ENCODE results near the gene ABHD4. TPM values are rescaled to one million over a fixed set of nuclear protein-coding genes. Genes with fewer than 3 reads are reported as not detected.

ABHD4 gene
- total and polyA plus RNA-seq, 2 of the 4 experiments (the other 2 are of a cell fraction) = 5.0 to 22.0 TPM

GRCh38 chr14:22593189-22593588 is 4.9 kb upstream of the ABHD4 start:
- Histone ChIP-seq H3K27me3 (ENCODE audit: control insufficient read depth, insufficient read depth, low read length) (no peaks in the 10 kb centered on the region; the same call in 1 of the 2 replicates), H2BK15ac (ENCODE audit: low read depth, low read length) (no peak overlapping the region), H4K20me1 (ENCODE audit: insufficient read depth, low read length) (no peaks in the 10 kb centered on the region), H3K4me1 (ENCODE audit: control insufficient read depth, insufficient read depth, low read length) (peaks cover 2% of the 10 kb centered on the region), H3K79me1 (ENCODE audit: low read depth in 1 of 2, low read length in 2 of 2) (peaks cover 4 to 7% of the 10 kb centered on the region in 2 experiments; a peak in 2 of 4 replicates), H2BK5ac (ENCODE audit: low read depth, low read length, poor library complexity, severe bottlenecking) (no peak overlapping the region), H4K91ac (ENCODE audit: insufficient read depth, low read depth, low read length) (no peak overlapping the region), H2BK120ac (ENCODE audit: low read depth, low read length) (no peak overlapping the region), H3K4me3 (ENCODE audit: insufficient read depth, low read depth, low read length) (no peak overlapping the region), H3K9me3 (ENCODE audit: control insufficient read depth, insufficient read depth, low read length) (no peaks in the 10 kb centered on the region), H3K56ac (ENCODE audit: extremely low read depth, insufficient read depth, low read length) (no peak overlapping the region), H2AK9ac (replicated peaks; ENCODE audit: low read depth, low read length, poor library complexity) (no peak overlapping the region), H3K18ac (ENCODE audit: low read depth, low read length) (no peak overlapping the region), H2AFZ (replicated peaks; ENCODE audit: low read length, poor library complexity) (no peak overlapping the region), H3K9me1 (ENCODE audit: insufficient read depth, low read length) (peaks cover 7% of the 10 kb centered on the region), H3K4me2 (ENCODE audit: low read depth, low read length) (no peak overlapping the region), H3K23ac (ENCODE audit: low read depth, low read length) (no peak overlapping the region), H3K14ac (replicated peaks; ENCODE audit: low read depth, low read length) (no peak overlapping the region), H3K4ac (ENCODE audit: low read depth, low read length) (no peak overlapping the region), H4K5ac (ENCODE audit: low read depth, low read length) (no peak overlapping the region), H3K27ac (ENCODE audit: insufficient read depth, low read length) (no peak overlapping the region), H4K8ac (ENCODE audit: low read depth in 2 of 2, low read length in 2 of 2) (no peak overlapping the region), H2AK5ac (ENCODE audit: low read depth, low read length) (no peak overlapping the region), H3K36me3 (ENCODE audit: control insufficient read depth, insufficient read depth, low read length) (no peaks in the 10 kb centered on the region), H2BK20ac (ENCODE audit: low read depth, low read length) (no peak overlapping the region), H3K9ac (ENCODE audit: low read depth, low read length) (no peak overlapping the region)
- dilution Hi-C loops (cut with HindIII; ENCODE audit: low sequenced_read_pairs, unreplicated experiment) (no loop called here), in situ Hi-C loops (cut with MboI; ENCODE audit: low sequenced_read_pairs) (no loop called here), intact Hi-C loops (cut with micrococcal nuclease) (no loop called here)
- no TSS peak for BruUV-seq (replicated peaks)
- no peak for DNase-seq
- TF ChIP-seq CEBPB (IDR thresholded peaks at IDR 0.05; ENCODE audit: low read depth, low read length) (no peak), BHLHE40 (IDR thresholded peaks at IDR 0.05; ENCODE audit: low read depth, low read length) (no peak), NFE2L2 (IDR thresholded peaks at IDR 0.05; ENCODE audit: low read depth, low read length) (no peak), FOS (IDR thresholded peaks at IDR 0.05; ENCODE audit: low read depth, low read length) (no peak), MXI1 (IDR thresholded peaks at IDR 0.05; ENCODE audit: borderline replicate concordance, low read depth, low read length) (no peak), MAZ (IDR thresholded peaks at IDR 0.05; ENCODE audit: borderline replicate concordance, low read depth, low read length) (no peak), ELK1 (IDR thresholded peaks at IDR 0.05; ENCODE audit: borderline replicate concordance, low read depth, low read length) (no peak), USF2 (IDR thresholded peaks at IDR 0.05; ENCODE audit: low read depth, low read length) (no peak), RAD21 (IDR thresholded peaks at IDR 0.05; ENCODE audit: low read length) (no peak), RFX5 (IDR thresholded peaks at IDR 0.05; ENCODE audit: low read depth, low read length) (no peak), POLR2A (IDR thresholded peaks at IDR 0.05; ENCODE audit: low read depth, low read length) (no peak), CHD1 (IDR thresholded peaks at IDR 0.05; ENCODE audit: low read depth, low read length) (no peak), SMC3 (IDR thresholded peaks at IDR 0.05; ENCODE audit: low read depth, low read length) (no peak), MAFK (IDR thresholded peaks at IDR 0.05; ENCODE audit: low read depth, low read length) (no peak), CTCF (conservative IDR thresholded peaks at IDR 0.05; ENCODE audit: low read depth, low read length) (no peak), RCOR1 (IDR thresholded peaks at IDR 0.05; ENCODE audit: insufficient replicate concordance, low read length) (no peak)
- ChIA-PET POLR2A (ENCODE audit: unreplicated experiment) (no interaction called here), CTCF (interaction anchor here (2.2 kb wide), 1 partner anchor 23 kb away, joined by 6 read pairs; no protein-coding TSS in a partner anchor)
- 60% methylated on average over 1 of the region's 3 CpGs; no CpG with 5 or more reads in 1 of the 2 experiments for WGBS, 2 experiments (ENCODE audit: extremely low coverage in 2 of 2, insufficient read length in 1 of 2)
- ATAC-seq (ENCODE audit: low read depth) = no peak
